ENCODE data around the gene ALK. TPM values are rescaled to one million over a fixed set of nuclear protein-coding genes. Genes with fewer than 3 reads are reported as not detected.

The ALK gene
- total and polyA plus RNA-seq, 10 of the 15 experiments (the other 5 are each of a cell fraction or from before 2014, with no cell fraction given): 0.11 TPM; not detected in 9

GRCh38 chr2:29706171-29706720 is 215.1 kb downstream of the ALK start (continued):
- TF ChIP-seq MTA3 (IDR thresholded peaks at IDR 0.05; ENCODE audit: borderline replicate concordance, low read length) (no peak), ZSCAN29 (IDR thresholded peaks at IDR 0.05) (no peak), BRCA1 (IDR thresholded peaks at IDR 0.05; ENCODE audit: low read depth, low read length) (no peak), ESRRA (IDR thresholded peaks at IDR 0.05; ENCODE audit: low read length) (no peak)

GRCh38 chr2:29705616-29706015 is 215.8 kb downstream of the ALK start:
- H3K27me3 ChIP-seq (replicated peaks in 1 of 2; ENCODE audit: control insufficient read depth in 2 of 2, insufficient read depth in 2 of 2, low read length in 1 of 2): no peaks in the 10 kb centered on the region
- in situ Hi-C loops (cut with MboI) (no loop called here), intact Hi-C loops (cut with micrococcal nuclease; ENCODE audit: unreplicated experiment) (no loop called here)
- H4K20me1 ChIP-seq (ENCODE audit: control insufficient read depth, insufficient read depth): no peaks in the 10 kb centered on the region
- H3K9me3 ChIP-seq (replicated peaks; ENCODE audit: control insufficient read depth, insufficient read depth, low read length): no peaks in the 10 kb centered on the region
- RAD21 ChIA-PET (ENCODE audit: unreplicated experiment): no interaction called here
- H3K27ac ChIP-seq (ENCODE audit: control insufficient read depth, insufficient read depth): no peak overlapping the region
- no peaks in the 10 kb centered on the region for H3K4me1 ChIP-seq (ENCODE audit: control insufficient read depth, insufficient read depth, low read length)
- no peak overlapping the region for H3K4me2 ChIP-seq (ENCODE audit: control insufficient read depth, insufficient read depth)
- CTCF ChIA-PET: interaction anchor here (1.0 kb wide), 1 partner anchor 9 kb away, joined by 3 read pairs; no protein-coding TSS in a partner anchor
- no peaks in the 10 kb centered on the region for H3K79me2 ChIP-seq (ENCODE audit: control insufficient read depth, insufficient read depth, low read length)
- POLR2A ChIA-PET: no interaction called here
- DNase-seq (ENCODE audit: low read depth, low spot score) (no peak), FAIRE-seq (no peak), ATAC-seq (no peak)
- no peak overlapping the region for H3K9ac ChIP-seq (ENCODE audit: control insufficient read depth, insufficient read depth, low read length)
- WGBS (ENCODE audit: insufficient coverage, insufficient replicate concordance, low lambda C conversion rate, missing lambda C conversion rate): 59% methylated on average over 4 of the region's 4 CpGs
- BruUV-seq (replicated peaks): no TSS peak
- H3K4me3 ChIP-seq: no peak overlapping the region
- SMC1A ChIA-PET (ENCODE audit: uncharacterized antibody, unreplicated experiment): no interaction called here
- no peak for TF ChIP-seq PBX3 (IDR thresholded peaks at IDR 0.05; ENCODE audit: insufficient replicate concordance, low read depth, low read length)
- TF ChIP-seq SPI1 (IDR thresholded peaks at IDR 0.05; ENCODE audit: borderline replicate concordance, insufficient read depth, low read depth, low read length): no peak
- TF ChIP-seq IRF3 (IDR thresholded peaks at IDR 0.05): no peak
- TF ChIP-seq MEF2A (IDR thresholded peaks at IDR 0.05; ENCODE audit: insufficient read depth, low read depth, low read length): no peak
- TF ChIP-seq JUNB (IDR thresholded peaks at IDR 0.05): no peak
- TF ChIP-seq DPF2 (IDR thresholded peaks at IDR 0.05): no peak
- TF ChIP-seq CTCF (IDR thresholded peaks at IDR 0.05 in 2 of 3, conservative IDR thresholded peaks at IDR 0.05 in 1 of 3; ENCODE audit: control insufficient read depth in 2 of 3, extremely low read depth in 1 of 3, insufficient read depth in 1 of 3, low read depth in 3 of 3, low read length in 3 of 3): no peak
- TF ChIP-seq NFYA (IDR thresholded peaks at IDR 0.05; ENCODE audit: borderline replicate concordance, low read depth, low read length): no peak
- no peak for TF ChIP-seq ZNF687 (IDR thresholded peaks at IDR 0.05)
- TF ChIP-seq CHD1 (IDR thresholded peaks at IDR 0.05; ENCODE audit: low read depth, low read length): no peak
- no peaks in the 10 kb centered on the region for H3K36me3 ChIP-seq (ENCODE audit: control insufficient read depth in 2 of 2, insufficient read depth in 2 of 2, low read length in 1 of 2)
- no peak overlapping the region for H2AFZ ChIP-seq (ENCODE audit: control insufficient read depth, low read depth, low read length)

Measured in GM12878 (cell line).